ENCODE results near the gene PANK4.

PANK4 gene

DNA sequence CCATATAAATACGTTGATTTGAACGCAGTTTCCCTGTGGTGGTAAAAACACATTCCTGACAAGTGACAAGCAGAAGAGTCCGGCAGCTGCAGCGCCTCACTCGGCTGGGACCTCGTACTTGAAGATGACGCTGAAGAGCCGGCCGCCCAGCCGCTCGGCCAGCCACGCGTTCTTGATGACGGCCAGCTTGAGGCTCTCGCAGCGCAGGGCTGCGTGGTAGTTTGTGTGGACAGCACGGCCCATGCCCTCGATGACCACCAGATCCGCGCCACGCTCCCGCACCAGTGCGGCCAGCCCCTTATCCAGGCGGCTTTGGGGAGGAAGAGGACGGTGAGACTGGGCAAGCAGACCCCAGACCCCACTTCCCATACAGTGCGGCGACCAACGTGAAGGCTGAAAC, 17.6 kb downstream of the PANK4 start:
- DNase-seq, result no peak

DNA sequence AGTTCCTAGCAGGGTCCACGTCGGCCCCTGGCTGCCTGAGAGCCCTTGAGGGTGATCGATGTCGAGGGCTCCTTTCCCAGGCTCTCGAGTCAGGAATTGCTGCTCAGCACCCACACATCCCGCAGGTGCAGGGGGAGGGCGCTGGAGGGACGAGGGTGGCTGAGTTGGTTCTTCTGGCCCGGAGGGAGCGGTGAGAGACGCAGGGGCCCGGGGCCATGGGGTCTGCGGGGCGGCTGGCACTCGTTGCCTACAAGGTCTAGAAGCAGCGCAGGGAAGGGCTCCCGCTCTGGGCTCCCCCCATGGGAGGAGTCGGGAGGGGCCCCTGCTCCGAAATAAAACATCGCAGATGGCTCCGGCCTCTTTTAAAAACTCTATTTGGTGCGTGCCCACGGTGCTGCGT, 18.2 kb downstream of the PANK4 start:
- no peak for DNase-seq

DNA sequence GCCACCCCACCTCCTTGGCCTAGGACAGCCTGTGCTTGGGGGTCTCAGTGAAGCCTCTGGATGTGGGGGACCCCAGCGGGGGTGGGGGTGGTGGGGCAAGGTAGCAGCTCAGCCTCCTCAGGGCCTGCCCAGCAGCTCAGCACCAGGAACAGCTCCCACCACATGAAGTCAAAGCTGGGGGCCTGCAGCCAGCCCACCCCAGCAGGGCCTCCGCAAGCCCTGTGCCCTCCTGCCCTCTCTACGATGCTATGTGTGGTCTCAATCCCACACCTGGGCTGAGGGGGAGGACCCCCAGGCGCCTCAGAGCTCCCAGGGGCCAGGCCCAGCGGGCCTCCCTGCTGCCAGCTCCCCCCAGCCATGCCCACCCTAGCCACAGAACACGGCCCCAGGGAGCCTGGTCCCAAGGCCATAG, 18.6 kb downstream of the PANK4 start:
- DNase-seq, result no peak

DNA sequence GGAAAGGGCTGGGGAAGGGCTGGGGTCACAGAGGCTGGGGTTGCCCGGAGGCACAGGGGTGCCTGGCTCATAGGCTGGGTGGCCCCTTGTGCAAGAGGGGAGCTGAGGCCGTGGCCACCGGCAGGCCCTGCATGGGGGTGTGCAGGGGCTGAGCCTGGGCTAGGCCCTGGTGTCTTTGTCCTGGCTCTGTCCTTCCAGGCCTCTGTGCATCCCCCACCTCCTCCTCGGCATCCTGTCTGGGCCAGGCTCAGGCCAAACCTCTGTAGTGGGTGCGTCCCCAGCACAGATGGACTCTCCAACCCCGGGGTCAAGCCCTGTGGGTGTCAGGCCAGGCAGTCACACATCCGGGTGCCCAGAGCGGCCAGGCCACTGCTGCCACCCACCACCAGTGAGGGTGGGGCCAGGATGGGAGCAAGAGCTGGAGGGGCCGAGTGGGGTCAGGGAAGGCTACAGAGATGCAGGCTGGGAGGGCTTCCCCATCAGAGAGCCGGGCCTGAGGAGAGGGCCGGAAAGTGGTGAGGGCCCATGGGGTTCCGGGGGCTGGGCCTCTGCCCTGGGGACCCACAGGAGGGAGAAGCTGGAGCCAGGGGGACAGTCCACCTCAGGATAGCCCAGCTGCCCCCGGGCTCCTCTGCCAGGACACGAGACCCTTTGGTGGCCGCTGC, 19.4 kb downstream of the PANK4 start:
- no peak for DNase-seq

DNA sequence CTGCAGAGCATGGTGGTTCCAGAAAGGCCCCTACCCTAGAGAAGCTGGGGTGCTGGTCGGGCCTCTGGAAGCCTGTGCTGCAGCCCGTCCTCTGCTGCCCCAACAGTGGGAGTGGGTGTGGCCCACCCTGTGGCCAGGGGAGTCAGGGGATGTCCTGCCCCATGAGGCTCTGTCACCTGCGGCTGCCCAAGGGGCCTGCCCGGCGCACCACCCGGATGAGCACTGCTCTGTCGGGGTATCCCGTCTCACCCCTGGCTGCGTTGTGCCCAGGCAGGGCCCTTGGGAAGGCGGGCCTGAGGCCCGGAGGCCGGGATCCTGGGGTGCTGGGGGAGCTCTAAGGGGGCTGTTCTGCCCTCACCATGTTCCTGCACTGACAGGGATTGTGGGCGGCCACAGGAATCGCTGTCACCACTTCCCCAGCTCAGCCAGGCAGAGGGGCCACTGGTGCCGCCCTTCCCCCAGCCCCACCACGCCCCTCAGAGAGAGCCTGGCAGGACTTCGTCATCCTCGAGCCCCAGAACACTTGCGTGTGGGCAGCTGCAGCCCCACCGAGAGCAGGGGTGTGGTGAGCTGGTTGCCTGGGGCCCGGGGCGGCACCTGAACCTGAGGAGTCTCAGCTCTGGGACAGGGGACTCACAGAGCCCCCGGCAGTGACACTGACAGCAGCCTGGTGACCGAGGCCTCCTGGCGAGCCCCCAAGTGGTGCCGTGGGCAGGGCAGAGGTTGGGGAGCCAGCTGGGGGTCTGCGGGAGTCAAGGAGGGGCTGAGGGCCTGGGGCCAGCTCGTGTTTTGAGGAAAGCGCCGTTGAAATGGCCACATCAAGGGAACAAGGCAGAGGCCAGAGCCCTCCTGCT, 20.2 kb downstream of the PANK4 start:
- no peak for DNase-seq

DNA sequence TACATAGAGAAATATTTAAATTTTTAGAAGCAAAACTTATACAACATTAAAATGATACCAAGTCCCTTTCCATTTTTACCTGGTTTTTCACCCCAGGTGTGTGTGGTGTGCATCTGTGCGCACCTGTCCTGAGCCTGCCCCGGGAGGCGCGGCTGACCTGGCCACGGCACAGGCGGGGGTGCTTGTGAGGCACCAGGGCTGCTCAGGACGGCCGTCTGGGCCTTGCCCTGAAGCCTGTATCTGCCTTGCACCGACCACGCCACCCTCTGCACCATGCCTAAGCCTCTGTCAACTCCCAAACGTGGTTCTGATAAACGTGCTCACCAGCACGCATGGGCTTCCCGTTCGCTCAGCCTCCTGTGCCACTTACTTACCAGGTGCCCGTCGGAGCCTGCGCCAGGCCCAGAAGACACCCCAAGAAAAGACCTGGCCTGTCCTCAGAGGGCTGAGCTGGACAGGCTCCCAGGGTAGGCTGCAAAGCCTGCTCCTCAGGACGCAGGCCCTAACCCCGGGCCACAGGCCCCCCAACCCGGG, 20.9 kb downstream of the PANK4 start:
- DNase-seq, result no peak

DNA sequence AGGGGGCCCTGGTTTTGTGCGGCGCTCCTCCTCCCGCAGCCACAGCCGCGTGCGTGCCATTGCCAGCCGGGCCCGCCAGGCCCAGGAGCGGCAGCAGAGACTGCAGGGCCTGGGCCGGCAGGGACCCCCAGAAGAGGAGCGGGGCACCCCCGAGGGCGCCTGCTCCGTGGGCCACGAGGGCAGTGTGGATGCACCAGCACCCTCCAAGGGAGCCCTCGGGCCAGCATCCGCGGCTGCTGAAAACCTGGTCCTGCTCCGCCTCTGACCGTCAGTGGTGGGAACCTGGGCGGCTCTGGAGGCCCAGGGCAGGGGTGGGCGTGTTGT, 21.5 kb downstream of the PANK4 start:
- DNase-seq, result no peak

DNA sequence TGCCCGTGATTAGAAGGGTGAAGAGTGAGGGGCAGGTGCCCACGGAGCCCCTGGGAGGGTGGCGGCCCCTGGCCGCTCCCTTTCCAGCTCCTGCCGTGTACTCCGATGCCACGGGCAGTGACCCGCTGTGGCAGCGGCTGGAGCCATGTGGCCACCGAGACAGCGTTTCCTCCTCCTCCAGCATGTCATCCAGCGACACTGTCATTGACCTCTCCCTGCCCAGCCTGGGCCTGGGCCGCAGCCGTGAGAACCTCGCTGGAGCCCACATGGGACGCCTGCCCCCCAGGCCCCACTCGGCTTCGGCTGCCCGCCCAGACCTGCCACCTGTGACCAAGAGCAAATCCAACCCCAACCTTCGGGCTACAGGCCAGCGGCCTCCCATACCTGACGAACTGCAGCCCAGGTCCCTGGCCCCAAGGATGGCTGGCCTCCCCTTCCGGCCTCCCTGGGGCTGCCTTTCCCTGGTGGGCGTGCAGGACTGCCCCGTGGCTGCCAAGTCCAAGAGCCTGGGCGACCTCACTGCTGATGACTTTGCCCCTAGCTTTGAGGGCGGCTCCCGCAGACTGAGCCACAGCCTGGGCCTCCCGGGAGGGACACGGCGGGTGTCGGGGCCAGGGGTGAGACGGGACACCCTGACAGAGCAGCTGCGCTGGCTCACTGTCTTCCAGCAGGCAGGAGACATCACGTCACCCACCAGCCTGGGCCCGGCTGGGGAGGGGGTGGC, 22.0 kb downstream of the PANK4 start:
- DNase-seq, result no peak

DNA sequence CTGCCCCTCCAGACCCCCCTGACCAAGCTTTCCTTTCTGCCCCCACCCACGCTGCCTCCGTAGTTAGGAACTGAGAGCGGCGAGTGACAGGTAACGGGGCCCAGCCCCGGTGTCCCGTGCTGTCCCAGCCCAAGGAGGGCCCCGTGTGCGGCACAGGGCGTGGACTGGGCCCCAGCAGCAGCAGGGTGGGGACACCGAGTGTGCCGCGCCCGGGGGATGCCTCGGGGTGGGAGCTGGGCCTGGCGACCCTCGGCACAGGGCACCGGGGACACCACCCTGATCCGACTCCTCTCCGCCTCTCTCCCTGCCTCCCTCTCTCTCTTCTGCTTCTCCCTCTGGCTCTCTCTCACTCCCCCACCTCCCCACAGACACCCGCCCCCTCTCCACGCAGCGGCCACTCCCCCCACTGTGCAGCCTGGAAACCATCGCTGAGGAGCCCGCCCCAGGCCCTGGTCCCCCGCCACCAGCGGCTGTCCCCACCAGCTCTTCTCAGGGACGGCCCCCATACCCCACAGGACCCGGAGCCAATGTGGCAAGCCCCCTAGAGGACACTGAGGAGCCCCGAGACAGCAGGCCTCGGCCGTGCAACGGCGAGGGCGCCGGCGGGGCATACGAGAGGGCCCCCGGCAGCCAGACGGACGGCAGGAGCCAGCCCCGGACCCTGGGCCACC, 22.7 kb downstream of the PANK4 start:
- DNase-seq, result no peak

DNA sequence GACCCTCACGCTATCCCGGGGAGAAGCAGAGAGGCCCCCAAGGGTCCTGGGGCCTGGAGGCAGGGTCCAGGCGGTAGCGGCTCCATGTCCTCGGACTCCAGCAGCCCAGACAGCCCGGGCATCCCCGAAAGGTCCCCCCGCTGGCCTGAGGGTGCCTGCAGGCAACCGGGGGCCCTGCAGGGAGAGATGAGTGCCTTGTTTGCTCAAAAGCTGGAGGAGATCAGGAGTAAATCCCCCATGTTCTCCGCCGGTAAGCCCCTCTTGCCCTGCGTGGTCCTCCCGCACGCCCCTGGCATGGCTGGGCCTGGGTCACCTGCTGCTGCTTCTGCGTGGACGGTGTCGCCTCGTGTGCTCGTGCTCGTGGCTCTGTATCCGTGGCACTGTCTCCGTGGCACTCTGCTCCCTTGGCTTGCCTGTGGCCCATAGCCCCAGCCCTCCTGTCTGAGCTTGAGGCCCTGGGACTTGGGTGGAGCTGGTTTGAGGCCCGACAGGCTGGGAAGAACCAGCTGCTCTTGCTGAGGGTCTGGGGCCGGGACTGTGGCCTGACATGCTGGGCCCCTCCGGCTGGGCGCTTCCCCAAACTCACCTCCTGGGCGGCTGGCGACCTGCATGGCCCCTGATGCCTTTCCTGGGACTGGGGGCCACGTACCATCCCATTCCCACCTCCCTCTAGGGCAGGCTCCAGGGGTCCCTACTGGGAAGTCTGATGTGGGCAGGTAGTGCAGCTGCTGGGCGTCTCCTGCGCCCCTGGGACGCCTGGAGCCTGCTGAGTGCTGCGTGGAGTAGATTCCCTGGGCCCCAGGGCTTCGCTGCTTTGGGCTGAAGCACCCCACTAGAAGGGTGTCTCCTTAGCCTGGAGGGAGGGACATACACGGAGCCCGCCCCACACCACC, 23.5 kb downstream of the PANK4 start:
- no peak for DNase-seq

DNA sequence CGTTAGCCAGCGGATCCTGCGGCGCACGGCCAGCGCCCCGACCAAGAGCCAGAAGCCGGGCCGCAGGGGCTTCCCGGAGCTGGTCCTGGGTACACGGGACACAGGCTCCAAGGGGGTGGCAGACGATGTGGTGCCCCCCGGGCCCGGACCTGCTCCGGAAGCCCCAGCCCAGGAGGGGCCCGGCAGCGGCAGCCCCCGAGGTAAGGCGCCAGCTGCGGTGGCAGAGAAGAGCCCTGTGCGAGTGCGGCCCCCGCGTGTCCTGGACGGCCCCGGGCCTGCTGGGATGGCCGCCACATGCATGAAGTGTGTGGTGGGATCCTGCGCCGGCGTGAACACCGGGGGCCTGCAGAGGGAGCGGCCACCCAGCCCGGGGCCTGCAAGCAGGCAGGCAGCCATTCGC, 24.2 kb downstream of the PANK4 start:
- DNase-seq, result no peak

DNA sequence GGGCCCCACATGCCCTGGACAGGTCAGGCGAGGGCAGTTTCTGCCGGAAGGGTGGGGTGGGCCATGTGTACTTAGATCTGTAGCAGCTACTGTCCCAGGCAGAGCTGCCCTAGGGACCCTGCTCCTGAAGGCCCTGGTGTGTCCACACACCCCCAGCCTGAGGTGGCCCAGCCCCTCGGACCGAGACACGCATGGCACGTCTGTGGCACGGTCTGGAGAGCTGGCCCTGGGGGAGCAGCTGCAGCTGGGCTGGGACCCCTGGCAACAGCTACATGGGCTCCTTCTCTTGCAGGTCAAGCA, 24.6 kb downstream of the PANK4 start:
- no peak for DNase-seq

DNA sequence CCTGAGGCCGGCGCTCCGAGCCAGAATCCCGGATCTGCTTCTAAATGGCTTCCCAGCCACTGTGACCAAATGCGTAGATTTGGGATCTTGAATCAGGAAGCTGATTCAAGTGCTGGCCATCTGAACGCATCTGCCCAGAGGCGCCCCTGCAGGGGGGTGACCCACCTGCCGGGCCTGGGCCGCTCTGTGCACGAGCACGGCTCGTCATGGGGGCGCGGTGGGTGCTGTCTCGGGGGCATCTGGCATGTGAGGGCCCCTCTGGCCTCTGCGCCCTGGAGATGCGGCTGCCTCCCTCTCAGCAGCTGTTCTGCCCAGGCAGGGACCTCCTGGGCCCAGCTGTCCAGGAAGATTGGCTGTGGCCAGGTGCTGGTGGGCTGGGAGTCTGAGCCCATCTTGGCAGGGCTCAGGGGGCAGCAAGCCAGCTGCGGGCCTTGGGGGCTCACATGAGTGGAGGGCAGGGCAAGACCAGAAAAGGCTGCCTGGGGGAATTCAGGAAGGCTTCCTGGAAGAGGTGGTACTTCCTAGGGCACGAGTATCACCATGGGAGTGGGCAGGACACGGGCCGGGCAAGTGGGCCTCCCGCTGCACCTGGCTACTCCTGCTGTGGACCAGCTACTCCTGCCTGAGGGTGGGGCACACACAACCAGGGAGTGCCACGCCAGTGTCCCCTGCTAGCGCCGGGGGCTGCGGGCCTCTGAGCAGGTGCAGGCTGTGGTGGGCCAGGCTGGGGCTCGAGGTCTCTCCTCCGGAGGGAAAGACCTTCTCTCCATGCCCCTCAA, 25.2 kb downstream of the PANK4 start:
- no peak for DNase-seq

DNA sequence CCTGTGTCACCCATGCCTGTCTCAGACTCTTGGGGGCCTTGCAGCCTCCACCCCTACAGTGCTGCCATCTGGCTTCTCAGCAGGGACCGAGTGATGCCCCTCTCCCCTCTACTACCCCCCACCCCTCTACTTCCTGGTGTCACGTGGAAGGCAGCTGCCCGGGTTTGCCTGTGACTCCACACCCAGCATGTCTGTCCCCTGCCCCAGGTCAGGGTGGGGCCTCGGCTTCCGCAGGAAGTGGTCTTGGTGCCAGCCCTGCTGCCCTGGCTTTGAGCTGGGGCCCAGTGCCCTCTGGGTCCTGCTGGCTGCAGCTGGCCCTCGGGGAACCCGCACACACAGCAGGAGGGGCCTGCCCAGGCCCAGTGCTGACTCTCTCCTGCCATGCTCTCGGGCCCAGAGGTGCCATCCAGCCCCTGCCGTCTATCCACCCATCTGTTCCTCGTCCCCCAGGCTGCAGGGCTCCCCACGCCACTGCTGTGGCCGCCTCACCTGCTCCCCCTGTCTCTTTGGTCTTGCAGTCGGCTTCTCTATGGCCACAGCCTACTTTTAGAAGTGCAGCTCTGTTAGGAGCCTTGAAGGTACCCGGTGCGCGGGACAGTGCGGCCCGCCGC, 26.3 kb downstream of the PANK4 start:
- no peak for DNase-seq

DNA sequence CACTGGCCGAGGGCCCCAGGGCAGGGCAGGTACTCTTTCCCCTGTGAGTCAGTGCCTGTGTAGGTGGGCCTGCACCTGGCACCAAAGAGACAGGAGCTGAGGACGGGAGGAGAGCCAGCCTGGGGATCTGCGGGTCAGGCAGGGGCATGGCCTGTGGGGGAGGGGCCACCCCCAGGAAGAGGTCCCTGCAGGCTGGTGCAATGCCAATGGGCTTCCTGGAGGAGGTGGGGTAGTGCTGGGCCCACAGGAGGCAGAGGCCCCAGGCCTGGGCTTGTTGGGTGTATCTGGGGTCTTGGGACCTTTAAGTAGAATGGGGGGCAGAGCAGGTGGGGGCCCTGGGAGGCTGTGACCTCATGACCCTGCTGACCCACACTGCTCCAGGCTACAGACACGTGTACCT, 27.1 kb downstream of the PANK4 start:
- no peak for DNase-seq

DNA sequence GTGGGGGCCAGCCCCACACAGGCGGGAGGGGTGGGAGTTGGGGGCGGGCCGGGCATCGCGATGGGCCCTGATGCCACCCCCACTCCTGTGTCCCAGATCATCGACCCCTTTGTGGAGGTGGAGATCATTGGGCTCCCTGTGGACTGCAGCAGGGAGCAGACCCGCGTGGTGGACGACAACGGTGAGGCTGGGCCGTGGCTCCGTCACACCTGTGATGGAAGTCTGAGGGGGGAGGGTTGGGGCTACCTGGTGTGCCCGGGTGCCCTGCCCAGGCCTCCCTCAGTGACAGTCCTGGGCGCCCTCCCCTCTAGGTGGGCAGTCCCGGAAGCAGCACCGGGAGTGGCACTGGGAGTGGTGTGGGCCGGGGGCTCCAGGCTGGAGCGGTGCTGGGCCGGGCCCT, 27.7 kb downstream of the PANK4 start:
- no peak for DNase-seq

DNA sequence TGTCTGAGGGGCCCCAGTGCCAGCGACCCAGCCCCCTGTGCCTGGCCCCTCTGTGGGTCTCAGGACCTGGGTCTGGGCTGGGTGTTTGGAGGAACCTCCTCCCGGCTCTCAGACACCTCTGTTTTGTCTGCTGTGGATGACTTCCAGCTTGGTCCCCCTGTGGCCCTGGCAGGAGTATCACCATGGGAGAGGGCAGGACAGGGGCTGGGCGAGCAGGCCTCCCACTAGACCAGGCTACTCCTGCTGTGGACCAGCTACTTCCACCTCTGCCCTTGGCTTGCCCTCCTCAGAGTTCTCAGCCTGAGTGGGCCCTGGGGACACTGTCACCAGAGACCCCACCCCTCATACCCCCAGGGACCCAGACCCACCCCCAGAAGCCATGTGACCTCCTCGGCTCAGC, 28.5 kb downstream of the PANK4 start:
- no peak for DNase-seq

DNA sequence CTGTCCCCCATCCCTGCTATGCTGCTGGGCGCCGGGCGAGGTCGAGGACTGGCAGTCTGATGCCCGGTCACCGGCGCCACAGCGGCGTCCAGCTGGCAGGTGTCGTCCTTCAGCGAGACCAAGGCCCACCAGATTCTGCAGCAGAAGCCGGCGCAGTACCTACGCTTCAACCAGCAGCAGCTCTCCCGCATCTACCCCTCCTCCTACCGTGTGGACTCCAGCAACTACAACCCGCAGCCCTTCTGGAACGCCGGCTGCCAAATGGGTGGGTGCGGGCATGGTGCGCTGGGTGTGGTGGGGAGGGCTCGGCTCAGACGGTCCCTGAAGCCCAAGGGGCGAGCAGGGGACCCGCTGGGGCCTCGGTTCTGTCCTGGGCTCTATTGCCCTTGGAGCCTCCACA, 29.6 kb downstream of the PANK4 start:
- no peak for DNase-seq

DNA sequence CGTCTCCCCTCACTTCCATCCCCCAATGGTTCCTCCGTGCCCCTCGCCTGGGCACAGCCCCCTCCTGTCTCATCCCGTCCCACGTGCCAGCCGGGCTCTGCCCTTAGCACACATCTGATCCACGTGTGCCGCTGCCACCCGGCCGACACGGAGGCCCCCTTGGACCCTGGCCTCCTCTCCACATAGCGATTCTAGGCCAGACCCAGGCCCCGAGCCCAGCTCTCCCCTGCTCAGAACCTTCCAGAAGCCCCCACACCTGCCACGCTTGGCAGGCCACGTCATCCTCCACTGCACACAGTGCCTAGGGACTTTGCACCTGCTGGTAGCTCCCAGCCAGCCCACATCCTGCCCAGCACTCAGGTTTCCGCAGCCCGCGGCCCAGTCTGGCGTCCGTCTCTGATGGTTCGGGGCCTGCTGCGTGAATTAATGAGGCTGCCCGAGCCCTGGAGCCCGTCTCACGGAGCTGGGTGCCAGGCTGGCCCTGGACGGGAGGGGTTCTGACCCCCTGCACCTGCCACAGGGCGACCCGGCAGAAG, 30.2 kb downstream of the PANK4 start:
- no peak for DNase-seq

DNA sequence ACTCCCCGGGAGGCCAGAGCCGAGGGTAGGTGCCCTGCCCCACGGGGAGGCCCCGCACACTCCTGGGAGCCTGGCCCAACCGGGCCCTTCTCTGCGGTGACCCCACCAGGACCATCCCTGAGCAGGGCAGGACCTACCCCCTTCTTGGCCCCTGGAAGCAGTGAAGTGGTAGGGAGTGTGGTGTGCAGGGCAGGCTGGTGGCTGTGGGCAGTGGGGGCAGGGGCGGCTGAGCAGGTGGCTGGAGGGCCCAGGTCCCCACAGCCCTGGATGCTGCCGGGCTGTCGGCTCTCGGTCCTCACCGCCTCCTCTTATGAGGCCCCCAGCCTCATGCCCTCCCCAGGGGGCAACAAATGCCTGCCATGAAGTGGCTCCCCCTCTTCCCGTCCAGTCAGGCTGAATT, 30.9 kb downstream of the PANK4 start:
- DNase-seq, result no peak

DNA sequence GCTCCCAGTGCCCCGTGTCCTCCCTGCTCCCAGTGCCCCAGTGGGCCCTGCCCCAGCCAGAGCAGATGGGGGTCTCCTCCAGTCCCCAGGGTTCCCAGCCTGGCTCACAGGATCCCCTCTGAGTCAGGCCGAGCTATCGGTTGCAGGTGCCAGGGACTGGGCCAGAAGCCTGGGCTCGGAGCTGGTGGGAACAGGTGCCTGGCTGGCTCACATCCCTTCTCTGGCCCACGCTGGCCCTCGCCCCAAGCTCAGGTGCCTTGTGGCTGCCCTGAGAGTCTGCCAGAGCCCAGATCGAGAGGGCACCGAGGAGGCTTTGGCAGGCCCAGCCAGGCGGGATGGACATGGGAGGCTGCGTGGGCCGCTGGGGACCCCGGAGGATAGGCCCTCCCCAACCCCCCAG, 31.4 kb downstream of the PANK4 start:
- DNase-seq, result no peak
